NCI-H1417 treated with DMSO at 0.1 percent for 48 hours (cell line): ENCODE results near the gene DYNLT4.
"Not testable (repeated sequence)": the region's sequence is repeated elsewhere in the genome, so short reads cannot be mapped to it uniquely, and the experiment has no call there.

Experiments used
- DNase-seq: peaks from one replicate; lab custom pipeline; 2025; lab: John Stamatoyannopoulos, UW

Gene DYNLT4

DNA sequence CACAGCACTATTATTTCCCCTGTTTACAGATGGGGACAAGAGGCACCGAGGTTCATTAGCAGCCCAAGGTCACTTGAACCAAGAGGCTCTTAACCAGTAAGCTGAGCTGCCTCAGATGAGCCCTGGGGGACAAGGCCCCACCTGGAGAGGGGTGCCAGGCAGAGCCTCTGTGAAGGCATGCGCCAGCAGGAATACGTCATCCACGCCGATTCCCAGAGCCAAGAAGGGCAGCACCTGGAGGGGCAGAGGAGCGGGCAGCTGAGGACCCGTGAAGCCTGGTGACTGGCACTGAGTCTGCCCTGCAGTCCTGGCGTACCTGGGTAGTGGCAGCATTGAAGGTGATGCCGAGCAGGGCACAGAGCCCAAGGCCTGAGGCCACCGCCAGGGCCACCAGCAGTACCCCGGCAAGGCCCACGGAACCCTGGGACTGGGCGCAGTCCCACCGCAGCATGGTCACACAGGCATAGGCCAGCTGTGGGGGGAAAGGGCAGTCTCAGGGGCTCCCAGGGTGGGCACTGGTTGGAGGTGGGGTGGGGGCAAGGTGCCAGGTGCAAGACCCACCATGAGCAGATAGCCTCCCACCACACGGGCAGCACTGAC, 21.8 kb upstream of the DYNLT4 start:
- DNase-seq = no peak

DNA sequence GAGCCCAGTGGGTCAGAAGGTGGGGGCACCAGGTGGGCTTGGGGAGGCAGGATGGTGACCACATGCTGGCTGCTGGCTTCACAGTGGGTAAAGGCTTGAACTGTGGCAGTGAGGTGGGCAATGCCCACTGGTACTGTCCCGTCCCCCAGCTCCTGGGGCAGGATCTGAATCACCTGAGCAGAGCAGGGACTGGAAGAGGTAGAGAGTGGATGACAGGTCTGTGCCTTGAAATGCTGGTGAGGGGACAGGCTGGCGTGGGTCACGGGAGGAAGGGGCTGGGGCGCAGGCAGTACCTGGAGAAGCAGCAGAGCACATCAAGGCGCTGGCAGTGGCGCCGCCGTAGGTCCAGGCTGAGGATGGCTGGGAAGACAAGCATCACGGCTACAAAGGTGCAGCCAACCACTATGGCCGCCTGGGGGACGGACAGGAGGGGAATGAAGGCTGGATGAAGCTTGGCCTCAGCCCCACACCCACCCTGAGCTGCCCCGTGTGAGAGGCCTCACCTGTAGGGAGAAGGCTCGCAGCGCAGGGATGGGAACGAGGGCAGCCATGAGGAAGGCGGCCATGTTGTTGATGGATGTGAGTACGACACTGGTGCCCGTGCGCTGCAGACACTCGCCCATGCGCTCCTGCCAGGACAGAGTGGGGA, 21.0 kb upstream of the DYNLT4 start:
- DNase-seq = no peak

DNA sequence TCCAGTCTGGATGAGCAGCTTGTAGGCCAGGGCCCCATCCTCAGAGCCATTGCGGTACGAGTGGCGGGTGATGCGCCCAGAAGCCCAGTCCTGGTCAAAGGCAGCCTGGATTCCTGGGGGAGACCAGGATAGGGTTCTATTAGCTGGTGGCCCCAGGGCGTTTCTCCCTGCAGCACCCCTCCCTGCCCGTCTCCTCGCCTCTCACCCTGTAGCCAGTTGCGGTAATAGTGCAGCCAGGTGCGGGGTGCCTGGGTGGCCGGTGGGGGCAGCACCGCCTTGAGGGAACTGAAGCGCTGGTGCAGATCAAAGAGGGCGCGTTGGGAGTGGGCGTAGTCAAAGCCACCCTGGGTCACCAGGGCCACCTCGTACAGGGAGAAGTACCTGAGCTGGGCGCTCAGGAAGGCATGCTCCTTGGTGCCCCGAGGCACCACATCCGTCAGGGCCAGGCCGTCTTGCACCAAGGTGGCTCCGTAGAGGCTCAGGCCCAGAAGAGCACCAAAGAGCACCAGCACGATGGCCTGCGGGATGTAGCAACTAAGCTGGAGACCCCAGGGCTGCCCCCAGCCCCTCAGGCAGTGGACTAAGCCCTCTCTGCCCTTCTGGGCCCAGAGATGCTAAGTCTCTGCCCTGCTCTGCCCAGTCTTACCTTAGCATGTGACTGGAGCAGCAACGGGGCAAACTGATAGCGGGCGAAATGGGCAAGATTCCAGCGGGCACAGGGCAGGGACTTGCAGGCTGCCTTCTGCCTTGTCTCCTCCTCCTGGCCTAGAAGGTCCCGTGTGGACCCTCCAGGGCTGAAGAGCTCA, 20.2 kb upstream of the DYNLT4 start:
- no peak for DNase-seq

DNA sequence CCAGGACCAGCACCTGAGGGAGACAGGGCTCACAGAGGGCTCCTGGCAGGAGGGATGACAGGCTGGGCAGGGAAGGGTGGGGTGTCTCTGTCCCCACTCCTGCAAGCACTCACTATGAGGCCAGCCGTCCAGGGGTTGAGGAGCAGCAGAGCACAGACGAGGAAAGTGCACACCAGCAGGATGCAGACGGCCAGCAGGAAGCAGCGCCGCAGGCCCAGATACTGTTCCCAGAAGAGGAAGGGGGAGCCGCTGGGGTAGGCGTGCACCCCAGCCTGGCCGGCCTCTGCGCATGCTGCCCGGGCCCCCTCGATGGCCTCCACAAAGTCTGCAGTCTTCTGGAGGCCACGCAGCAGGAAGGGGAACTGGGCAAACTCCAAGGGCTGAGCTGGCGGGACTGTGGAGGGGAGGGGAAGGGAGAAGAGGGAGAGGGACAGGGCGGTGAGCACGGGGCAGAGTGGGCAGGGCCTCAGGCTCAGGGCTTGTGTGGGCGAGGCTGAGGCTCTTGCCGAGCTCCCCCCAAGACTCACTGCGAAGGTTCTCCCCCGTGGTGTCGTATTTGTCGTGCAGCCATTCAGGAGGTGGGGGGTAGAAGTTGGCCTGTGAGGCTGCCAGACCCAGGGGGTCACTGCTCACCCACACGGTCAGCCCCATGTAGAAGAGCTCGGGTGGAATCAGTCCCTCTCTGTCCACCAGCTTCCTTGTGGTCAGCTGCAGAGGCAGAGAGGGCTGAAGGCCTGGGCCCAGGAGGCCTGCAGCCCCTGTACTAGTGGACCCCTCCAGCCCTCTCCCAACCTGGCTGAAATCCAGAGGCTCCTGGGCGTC, 19.4 kb upstream of the DYNLT4 start:
- no peak for DNase-seq

DNA sequence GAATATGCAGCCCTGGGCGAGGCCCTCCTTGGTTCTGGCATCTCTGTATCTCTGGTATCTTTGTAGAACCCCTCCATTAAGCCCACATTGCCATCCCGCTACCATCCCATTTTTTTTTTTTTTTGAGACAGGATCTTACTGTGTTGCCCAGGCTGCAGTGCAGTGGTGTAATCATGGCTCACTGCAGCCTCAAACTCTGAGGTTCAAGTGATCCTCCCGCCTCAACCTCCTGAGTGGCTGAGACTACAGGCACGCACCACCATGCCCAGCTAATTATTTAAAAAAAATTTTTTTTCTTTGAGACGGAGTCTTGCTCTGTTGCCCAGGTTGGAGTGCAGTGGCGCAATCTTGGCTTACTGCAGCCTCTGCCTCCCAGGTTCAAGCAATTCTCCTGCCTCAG, 17.2 kb upstream of the DYNLT4 start:
- not testable (repeated sequence) for DNase-seq

DNA sequence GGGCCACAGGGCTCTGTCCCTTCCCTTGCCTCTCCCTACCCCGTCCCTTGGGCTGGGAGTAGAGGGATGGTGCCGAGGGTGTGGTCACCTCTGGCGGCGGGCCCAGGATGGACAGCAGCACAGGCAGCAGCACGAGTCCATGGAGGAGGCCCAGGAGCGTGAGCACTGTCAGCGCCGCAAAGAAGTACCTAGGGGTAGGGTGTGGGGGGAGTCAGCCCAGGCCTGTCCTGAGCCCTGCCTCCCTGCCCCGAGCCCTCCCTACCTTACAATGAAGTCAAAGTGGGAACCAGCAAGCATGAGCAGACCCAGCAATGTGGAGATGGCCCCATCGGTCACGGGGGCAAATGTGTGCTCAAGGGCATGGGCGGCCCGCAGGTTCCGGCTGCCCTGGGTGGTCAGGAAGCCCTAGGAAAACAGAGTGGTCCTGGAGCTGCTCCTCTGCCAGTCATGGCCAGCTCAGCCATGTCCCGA, 15.9 kb upstream of the DYNLT4 start:
- DNase-seq = no peak

DNA sequence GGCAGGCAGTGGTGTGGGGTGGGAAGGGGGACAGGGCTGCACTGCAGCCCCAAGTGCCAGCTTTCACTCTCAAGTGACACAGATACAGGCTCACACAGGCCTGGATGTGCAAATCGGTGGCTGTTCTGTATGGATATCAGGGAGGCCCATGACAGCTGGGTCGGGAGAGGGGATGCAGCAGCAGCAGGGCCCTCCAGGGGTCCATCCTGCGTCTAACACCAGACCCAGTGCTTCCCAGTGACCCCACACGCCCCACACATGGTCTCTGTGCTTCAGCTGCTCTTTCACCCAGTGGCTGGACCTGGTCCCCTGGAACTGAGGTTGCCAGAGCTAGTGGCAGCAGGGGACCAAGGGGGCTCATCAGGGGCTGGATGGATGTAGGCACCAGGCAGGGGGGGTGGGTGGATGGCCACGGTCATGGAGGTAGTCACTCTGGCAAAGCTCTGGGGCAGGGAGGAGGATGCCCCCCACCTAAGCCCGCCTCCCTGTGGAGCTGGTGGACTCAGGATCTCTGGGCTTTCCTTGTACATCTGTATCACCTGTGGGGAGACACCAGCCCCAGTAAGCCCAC, 15.1 kb upstream of the DYNLT4 start:
- DNase-seq = no peak

DNA sequence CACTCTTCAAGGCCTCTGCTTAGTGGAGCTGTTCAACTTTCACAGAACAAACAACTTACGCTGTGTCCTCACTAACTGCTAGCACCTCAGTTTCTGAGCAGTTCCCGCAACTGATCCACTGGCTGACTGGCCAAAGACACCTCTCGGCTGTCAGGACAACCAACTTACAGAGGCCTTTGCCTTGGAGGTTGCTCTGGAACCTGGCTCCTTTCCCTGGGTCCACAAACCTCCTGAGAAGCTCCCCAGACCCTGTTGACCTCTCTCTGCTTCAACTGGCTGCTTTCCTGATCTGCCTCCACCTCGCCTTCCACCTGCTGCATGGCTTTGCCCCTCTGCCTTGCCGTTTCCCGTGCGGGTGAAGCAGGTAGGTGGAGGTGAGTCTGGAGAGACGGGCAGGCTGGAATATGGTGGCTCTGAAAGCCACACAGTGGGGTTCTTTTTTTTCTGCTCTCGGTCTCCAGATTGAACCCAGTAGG, 14.1 kb upstream of the DYNLT4 start:
- no peak for DNase-seq

DNA sequence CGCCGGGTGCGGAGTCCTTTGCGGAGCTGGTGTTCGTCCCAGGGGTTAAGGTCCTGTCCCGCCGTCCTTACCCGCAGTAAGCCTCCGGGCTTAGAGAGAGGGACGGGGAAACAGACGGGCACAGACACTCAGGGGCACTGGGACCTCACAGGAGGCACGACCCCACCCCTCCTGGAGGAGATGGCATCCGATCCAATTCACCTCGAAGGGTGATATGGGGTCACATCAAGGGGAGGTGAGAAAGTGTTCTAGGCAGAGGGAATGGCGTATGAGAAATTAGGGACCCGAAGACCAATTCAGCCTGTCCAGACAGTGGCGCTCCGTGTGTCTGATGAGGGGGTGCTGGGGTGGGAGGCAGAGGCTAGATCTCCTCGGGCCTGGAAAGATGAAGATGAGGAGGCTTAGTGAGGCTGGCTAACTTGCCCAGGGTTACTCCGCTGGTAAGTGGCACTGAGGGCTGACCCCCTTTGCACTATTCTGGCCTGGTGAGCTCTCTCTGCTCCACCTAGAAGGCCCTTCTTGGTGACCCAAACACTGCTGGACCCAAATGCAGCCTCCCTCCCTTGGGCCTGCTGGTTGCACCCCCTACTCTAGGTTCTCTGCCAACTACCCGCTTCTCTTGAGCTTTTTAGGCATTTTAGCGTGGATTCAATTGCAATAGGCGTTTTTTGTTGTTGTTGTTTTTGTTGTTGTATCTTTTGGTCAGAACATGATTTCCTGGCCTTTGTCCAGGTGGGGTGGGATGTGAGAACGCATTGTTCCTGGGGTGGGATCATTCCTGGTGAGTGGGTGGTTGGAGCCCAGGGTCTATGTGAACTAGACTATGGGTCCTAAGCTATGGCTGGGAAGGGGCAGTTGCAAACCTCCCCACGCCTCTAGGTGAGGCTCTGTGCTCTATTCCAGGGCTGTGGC, 13.4 kb upstream of the DYNLT4 start:
- DNase-seq = no peak

DNA sequence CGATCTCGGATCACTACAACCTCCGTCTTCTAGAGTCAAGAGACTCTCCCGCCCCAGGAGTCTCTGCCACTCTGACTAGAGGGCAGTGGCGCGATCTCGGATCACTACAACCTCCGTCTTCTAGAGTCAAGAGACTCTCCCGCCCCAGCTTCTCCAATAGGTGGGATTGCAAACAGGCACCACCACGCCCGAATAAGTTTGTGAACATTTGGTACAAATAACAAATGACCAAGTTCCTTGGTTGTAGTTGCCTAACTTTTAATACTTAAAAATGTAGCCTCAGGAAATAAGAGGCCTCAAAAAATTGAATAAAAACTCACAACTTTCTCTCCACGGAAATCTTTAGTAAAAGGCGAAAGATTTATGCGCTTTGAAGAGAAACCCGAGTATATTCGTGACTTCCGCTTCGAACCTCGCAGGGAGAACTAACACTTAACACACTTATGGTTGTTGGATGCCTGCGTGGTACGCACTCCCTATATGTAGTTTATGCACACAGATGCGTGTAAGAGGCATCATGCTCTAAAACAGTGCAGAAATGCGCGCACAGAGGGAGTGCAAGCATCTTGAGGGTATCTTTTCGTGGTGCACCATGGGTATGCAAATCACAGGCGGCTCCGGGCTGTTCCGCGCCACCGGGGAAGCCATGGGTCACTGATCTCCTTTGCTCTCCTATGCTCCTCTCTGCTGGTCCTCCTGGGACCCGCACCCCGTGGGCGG, 12.6 kb upstream of the DYNLT4 start:
- DNase-seq = no peak

DNA sequence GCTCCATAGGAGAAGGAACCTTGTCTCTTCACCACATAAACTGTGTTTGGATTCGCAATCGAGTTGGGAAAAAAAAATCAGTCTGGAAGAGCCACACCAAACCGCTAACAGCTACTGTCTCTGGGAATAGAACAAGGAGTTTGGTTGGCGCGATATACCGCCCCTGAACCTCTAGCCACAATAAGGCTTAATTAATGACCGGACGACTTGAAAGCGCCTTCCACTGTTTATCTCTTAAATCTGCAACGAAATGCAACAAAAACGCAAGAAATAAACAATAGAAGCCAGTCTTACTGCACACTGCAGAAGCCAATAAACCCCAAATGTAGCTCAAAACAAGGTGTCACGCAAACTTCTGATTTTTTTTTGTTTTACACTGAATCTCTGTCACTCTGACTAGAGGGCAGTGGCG, 12.1 kb upstream of the DYNLT4 start:
- DNase-seq = no peak

DNA sequence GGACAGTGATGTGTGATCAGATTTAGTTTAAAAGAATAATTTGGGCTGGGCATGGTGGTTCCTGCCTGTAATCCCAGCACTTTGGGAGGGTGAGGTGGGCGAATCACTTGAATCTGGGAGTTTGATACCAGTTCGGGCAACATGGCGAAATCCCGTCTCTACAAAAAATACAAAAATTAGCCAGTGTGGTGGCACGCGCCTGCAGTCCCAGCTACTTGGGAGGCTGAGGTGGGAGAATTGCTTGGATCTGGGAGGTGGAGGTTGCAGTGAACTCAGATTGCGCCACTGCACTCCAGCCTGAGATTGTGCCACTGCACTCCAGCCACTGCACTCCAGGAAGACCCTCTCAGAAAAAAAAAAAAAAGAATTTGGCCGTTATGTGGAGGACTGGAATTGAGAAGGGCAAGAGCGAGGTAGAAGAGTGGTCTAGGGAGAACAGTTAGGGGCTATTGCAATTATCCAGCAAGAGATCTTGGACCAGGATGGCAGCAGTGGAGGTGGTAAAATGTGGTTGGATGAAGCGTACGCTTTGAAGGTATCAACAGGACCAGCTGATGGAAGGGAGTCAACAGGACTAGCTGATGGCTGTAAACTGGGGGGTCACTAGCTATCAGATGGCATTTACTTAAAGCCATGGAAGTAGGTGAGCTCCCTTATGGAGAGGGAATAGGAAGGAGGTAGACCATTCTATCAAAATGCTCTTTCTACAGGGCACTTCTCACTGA, 10.8 kb upstream of the DYNLT4 start:
- DNase-seq = no peak

DNA sequence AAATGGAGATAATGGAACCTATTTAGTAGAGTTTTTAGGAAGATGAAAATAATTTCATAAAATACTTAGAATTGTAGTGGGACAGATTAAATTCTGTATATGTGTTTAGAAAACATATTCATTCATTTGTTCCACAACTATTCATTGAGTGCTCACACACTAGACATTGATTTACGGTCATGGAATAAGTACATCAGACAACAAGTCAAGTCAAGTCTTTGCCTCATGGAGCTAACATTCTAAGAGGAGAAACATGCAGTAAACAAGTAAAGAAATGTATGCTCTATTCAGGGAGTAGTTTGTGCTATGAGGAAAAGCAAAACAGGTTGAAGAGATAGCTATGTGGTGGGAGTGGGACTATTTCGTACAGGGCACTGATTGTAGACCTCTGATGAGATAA, 10.2 kb upstream of the DYNLT4 start:
- no peak for DNase-seq

DNA sequence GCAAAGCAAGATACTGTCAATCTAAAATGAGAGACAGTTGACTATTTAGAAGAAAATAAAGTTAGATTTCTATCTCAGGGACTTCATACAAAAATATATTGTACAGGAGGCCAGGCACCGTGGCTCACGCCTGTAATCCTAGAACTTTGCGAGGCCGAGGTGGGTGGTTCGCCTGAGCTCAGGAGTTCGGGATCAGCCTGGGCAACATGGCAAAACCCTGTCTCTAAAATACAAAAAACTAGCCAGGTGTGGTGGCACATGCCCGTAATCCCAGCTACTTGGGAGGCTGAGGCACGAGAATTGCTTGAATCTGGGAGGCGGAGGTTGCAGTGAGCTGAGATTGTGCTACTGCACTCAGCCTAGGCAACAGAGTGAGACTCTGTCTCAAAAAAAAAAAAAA, 8.8 kb upstream of the DYNLT4 start:
- DNase-seq = not testable (repeated sequence)

DNA sequence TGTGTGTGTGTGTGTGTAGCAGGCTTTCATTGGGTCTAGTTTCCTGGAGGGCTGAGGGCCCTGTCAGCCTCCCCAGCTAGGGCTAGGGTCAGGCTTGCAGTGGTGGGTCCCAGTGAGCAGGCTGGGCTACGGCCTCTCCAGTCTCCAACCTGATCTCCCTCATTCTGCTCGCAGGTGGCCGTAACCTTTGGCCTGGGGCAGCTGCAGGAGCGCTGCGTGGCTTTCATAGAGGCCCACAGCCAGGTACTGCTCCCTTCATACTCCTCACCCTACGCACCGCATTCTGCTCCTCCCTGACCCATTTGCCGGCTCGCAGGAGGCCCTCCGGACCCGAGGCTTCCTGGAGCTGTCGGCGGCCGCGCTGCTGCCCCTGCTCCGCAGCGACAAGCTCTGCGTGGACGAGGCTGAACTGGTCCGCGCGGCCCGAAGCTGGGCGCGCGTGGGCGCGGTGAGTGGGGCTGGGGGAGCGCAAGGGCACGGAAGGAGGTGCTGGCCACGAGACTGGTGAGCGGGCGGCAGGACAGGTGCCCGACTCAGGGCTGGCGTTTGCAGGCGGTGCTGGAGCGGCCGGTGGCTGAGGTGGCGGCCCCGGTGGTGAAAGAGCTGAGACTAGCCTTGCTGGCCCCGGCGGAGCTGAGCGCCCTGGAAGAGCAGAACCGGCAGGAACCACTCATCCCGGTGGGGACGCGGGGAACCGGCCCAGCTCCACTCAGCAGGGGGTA, 5.8 kb upstream of the DYNLT4 start:
- DNase-seq = no peak

DNA sequence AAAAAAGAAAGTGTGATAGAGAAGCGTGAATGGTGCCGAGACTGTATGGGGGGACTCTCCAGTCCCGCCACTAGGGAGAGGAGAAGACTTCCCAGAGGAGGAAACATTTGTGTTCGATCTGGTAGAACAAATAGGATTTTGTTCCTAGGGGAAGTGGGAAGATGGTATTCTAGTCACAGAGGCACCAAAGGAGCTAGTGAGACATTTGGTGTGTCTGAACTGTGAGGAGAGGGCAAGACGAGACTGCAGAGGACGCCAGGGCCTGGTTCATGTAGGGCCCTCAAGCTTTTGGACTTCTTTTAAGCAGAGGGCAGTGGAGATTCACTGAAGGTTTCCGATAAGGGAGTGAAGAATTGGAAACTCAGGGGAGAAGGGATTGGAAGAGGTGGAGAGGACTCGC, 4.1 kb upstream of the DYNLT4 start:
- no peak for DNase-seq

DNA sequence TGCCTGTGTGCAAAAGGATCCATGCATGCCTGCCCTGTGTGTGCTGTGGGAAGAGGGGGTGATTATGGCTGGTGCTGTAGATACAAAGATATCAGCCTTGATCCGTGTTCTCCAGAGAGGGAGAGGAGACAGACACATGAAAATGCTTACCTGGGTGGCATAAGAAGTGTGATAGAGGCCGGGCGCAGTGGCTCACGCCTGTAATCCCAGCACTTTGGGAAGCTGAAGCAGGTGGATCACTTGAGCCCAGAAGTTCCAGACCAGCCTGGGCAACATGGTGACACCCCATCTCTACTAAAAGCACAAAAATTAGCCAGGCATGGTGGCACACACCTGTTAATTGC, 3.6 kb upstream of the DYNLT4 start:
- not testable (repeated sequence) for DNase-seq

DNA sequence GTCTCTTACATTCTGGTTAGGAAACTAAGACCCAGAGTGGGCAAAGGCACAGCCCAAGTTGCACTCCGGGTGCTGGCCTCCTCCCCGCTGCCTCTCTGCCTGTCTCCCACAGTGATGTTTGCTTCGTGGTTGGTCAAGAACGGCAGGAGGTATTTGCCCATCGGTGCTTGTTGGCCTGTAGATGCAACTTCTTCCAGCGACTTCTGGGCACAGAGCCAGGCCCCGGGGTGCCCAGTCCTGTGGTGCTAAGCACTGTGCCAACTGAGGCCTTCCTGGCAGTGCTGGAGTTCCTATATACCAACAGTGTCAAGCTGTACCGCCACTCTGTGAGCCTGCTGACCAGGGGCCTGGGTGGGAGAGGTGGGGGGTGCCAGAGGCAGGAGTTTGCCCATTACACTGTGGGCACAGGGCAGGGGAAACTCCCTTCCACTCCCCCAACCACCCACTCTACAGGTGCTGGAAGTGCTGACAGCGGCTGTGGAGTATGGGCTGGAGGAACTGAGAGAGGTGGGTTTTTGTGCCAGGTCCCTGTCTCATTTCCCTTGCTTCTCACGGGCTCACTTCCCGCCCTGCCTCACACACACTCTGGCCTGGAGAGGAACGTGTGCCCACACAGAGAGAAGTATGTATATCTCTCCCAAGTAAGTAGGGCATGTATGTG, 3.1 kb upstream of the DYNLT4 start:
- DNase-seq = no peak
